ENCODE measurements around the gene ZNF674. TPM values are rescaled to one million over a fixed set of nuclear protein-coding genes. Genes with fewer than 3 reads are reported as not detected.

The ZNF674 gene
- total RNA-seq (1 to 10 TPM; 5.1 to 7.9 TPM), polyA plus RNA-seq (1 to 10 TPM; 1.5 to 2.4 TPM)
- long read RNA-seq, donor 1, partial matches to known transcripts, result 0 of 2 reads
- long read RNA-seq, donor 1, other reads (novel, unspliced or antisense), result 2 of 2 reads
- long read RNA-seq, donor 2, partial matches to known transcripts, result 0 of 1 reads
- long read RNA-seq, donor 2, other reads (novel, unspliced or antisense), result 1 of 1 reads

DNA sequence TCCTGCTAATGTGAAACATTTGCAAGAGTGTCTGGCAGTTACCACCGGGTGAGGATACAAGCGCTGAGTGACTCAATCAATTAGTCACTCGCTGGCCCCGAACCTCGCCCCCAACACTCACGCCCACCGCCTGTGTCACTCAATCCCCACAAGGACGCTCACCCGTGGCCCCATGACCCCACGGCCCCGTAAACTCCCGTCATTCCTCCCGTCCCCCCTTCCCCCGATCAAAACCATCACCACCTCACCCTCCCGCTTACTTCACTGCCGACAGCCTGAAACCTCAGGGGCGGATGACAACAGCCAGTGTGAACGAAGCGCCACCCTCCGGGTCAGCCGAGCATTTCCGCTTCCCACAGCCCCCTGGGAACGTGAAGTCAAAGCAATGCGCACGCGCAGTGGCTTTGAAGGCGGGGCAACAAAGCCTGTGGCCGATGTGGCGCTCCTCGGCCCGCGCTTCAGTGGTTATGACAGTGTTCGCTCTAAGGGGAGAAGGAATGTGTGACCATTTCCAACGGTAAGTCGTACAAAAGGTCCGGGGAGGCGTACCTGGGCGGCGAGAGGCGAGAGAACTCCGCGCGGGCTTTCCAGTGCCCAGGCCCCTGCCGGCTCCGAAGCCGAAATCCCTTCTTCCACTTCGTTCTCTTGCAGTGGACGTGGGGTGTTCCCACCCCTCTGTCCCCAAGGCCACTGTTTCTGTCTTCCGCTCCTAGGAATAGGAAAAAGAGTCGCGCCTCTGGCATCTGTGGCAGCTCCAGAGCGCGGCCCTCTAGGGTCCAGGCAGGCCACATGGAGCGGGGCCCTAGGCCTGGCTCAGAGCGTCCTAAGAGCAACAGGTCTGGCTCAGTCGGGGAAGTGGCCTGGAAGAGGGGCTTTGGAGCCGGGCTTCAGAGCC, at the start of gene ZNF674:
ZNF674 (minus strand) TSS at position 311 of the 895 bp plus-strand sequence. CDS start 3,334 bp downstream, outside the sequence.
- no peaks in the 10 kb centered on the region for H3K9me3 ChIP-seq (ENCODE audit: control insufficient read depth, low read length)
- no peaks in the 10 kb centered on the region for H3K4me1 ChIP-seq (ENCODE audit: control insufficient read depth in 1 of 2, insufficient read depth in 2 of 2, low read length in 2 of 2)
- intact Hi-C loops (cut with DNase I), result loop anchor here in 1 of 2 donors (5.0 kb wide), 1 partner anchor 97 kb away; no protein-coding TSS in a partner anchor
- ATAC-seq (ENCODE audit: low FRiP score) (peak; percentile 94), DNase-seq (peak; percentile 95 to 97)
- H3K27me3 ChIP-seq (ENCODE audit: control insufficient read depth in 1 of 2, insufficient read depth in 2 of 2, low read length in 1 of 2), result no peaks in the 10 kb centered on the region
- peak within 1 kb of the TSS in 1 of 2 donors; percentile 50 for H3K27ac ChIP-seq (ENCODE audit: low read depth in 1 of 2, low read length in 2 of 2)
- no peaks in the 10 kb centered on the region for H3K36me3 ChIP-seq (ENCODE audit: control insufficient read depth in 1 of 2, insufficient read depth in 2 of 2, low read length in 1 of 2)
- WGBS, 2 donors, result 0 to 33% methylated on average over 57 of the region's 57 CpGs
- H3K4me3 ChIP-seq (ENCODE audit: low read length in 2 of 2), result peak within 1 kb of the TSS; percentile 59 to 82

DNA sequence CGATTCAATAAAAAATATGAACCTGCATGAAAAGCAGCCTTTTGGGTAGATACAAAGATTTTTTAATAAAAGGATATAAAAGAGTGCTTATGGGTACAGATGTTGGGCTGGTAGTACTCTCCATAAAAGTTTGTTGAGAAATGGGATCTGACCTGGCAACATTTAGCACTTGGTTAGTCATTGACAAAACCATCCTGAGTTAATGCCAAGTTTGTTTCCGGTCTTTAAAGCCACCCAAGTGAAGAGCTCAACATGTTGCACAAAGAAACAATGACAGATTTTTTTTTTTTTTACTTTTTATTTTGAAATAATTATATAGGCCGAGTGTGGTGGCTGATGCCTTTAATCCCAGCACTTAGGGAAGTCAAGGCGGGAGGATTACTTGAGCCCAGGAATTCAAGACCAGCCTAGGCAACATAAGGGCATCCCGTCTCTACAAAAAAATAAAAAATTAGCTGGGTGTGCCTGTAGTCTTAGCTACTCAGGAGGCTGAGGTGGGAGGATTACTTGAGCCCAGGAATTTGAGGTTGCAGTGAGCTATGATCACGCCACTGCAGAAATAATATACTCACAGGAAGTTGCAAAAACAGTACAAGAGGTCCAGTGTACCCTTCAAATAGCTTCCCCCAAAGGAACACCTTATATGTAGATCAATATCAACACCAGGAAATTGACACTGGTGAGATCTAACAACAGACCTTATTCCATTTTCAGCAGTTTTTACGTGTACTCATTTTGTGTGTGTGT, 44.9 kb upstream of the ZNF674 start:
- intact Hi-C loops (cut with DNase I), result no loop called here
- DNase-seq, result no peak
- no peaks in the 10 kb centered on the region for H3K4me1 ChIP-seq (ENCODE audit: control insufficient read depth in 1 of 2, insufficient read depth in 2 of 2, low read length in 2 of 2)
- WGBS, 2 donors, result 75 to 76% methylated on average over 7 of the region's 7 CpGs
- H3K9me3 ChIP-seq (ENCODE audit: control insufficient read depth, low read length), result no peaks in the 10 kb centered on the region
- no peak for ATAC-seq (ENCODE audit: low FRiP score)
- no peak overlapping the region for H3K27ac ChIP-seq (ENCODE audit: low read depth in 1 of 2, low read length in 2 of 2)
- H3K36me3 ChIP-seq (ENCODE audit: control insufficient read depth in 1 of 2, insufficient read depth in 2 of 2, low read length in 1 of 2), result no peaks in the 10 kb centered on the region
- no peak overlapping the region for H3K4me3 ChIP-seq (ENCODE audit: low read length in 2 of 2)
- H3K27me3 ChIP-seq (ENCODE audit: control insufficient read depth in 1 of 2, insufficient read depth in 2 of 2, low read length in 1 of 2), result peaks cover 0 to 3% of the 10 kb centered on the region in 2 donors

GRCh38 chrX:46588263-46588662, 43.0 kb upstream of the ZNF674 start:
- H3K27me3 ChIP-seq (ENCODE audit: control insufficient read depth in 1 of 2, insufficient read depth in 2 of 2, low read length in 1 of 2), result peaks cover 0 to 3% of the 10 kb centered on the region in 2 donors
- DNase-seq (peak in 1 of 2 donors; percentile 50), ATAC-seq (ENCODE audit: low FRiP score) (peak; percentile 67)
- no peaks in the 10 kb centered on the region for H3K36me3 ChIP-seq (ENCODE audit: control insufficient read depth in 1 of 2, insufficient read depth in 2 of 2, low read length in 1 of 2)
- no peaks in the 10 kb centered on the region for H3K4me1 ChIP-seq (ENCODE audit: control insufficient read depth in 1 of 2, insufficient read depth in 2 of 2, low read length in 2 of 2)
- 5 to 23% methylated on average over 4 of the region's 4 CpGs for WGBS, 2 donors
- H3K4me3 ChIP-seq (ENCODE audit: low read length in 2 of 2), result no peak overlapping the region
- intact Hi-C loops (cut with DNase I), result no loop called here
- peak overlapping the region in 1 of 2 donors; percentile 86 for H3K27ac ChIP-seq (ENCODE audit: low read depth in 1 of 2, low read length in 2 of 2)
- no peaks in the 10 kb centered on the region for H3K9me3 ChIP-seq (ENCODE audit: control insufficient read depth, low read length)

- ATAC-seq (ENCODE audit: low FRiP score), result peak; percentile 37
Measured at GRCh38 chrX:46587753-46588171, 42.5 kb upstream of the ZNF674 start.

DNA sequence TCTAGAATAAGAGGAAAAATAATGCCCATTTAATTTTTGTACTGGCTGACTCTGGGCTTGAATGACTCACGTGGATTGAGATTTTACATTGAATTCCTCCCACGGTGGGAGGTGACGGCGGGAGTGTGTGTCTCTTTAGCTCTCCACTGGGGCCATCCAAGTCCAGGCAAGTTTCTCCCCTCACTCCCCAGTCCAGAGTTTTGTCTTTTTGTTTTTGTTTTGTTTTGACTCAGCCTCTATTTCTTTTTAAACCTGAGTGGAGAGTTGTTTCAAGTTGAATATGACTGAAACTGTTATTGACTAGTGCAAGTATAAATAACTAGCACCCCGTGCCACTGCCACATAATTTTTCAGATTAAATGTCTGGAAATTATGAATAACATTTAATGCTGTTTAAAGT, 41.9 kb upstream of the ZNF674 start:
- WGBS, 2 donors, result 5 to 28% methylated on average over 5 of the region's 5 CpGs
- ATAC-seq (ENCODE audit: low FRiP score), result no peak

More at GRCh38 chrX:46587753-46588171, 42.5 kb upstream of the ZNF674 start:
- H3K36me3 ChIP-seq (ENCODE audit: control insufficient read depth in 1 of 2, insufficient read depth in 2 of 2, low read length in 1 of 2), result no peaks in the 10 kb centered on the region
- H3K27me3 ChIP-seq (ENCODE audit: control insufficient read depth in 1 of 2, insufficient read depth in 2 of 2, low read length in 1 of 2), result peaks cover 0 to 3% of the 10 kb centered on the region in 2 donors
- WGBS, 2 donors, result 1 to 11% methylated on average over 5 of the region's 5 CpGs
- no peaks in the 10 kb centered on the region for H3K9me3 ChIP-seq (ENCODE audit: control insufficient read depth, low read length)
- H3K27ac ChIP-seq (ENCODE audit: low read depth in 1 of 2, low read length in 2 of 2), result peak overlapping the region in 1 of 2 donors; percentile 86
- no peaks in the 10 kb centered on the region for H3K4me1 ChIP-seq (ENCODE audit: control insufficient read depth in 1 of 2, insufficient read depth in 2 of 2, low read length in 2 of 2)
- DNase-seq, result no peak
- H3K4me3 ChIP-seq (ENCODE audit: low read length in 2 of 2), result peak overlapping the region in 1 of 2 donors; percentile 26
- intact Hi-C loops (cut with DNase I), result no loop called here

GRCh38 chrX:46584736-46585135, 39.5 kb upstream of the ZNF674 start:
- Histone ChIP-seq H3K27ac (ENCODE audit: low read depth in 1 of 2, low read length in 2 of 2) (no peak overlapping the region), H3K4me1 (ENCODE audit: control insufficient read depth in 1 of 2, insufficient read depth in 2 of 2, low read length in 2 of 2) (no peaks in the 10 kb centered on the region), H3K27me3 (ENCODE audit: control insufficient read depth in 1 of 2, insufficient read depth in 2 of 2, low read length in 1 of 2) (peaks cover 0 to 3% of the 10 kb centered on the region in 2 donors), H3K36me3 (ENCODE audit: control insufficient read depth in 1 of 2, insufficient read depth in 2 of 2, low read length in 1 of 2) (no peaks in the 10 kb centered on the region), H3K9me3 (ENCODE audit: control insufficient read depth, low read length) (no peaks in the 10 kb centered on the region), H3K4me3 (ENCODE audit: low read length in 2 of 2) (no peak overlapping the region)
- WGBS, 2 donors, result 14 to 23% methylated on average over 2 of the region's 2 CpGs
- no peak for ATAC-seq (ENCODE audit: low FRiP score)
- DNase-seq, result no peak
- intact Hi-C loops (cut with DNase I), result no loop called here

More for the DNA sequence above, 41.9 kb upstream of the ZNF674 start:
- no peaks in the 10 kb centered on the region for H3K4me1 ChIP-seq (ENCODE audit: control insufficient read depth in 1 of 2, insufficient read depth in 2 of 2, low read length in 2 of 2)
- intact Hi-C loops (cut with DNase I), result no loop called here
- DNase-seq, result no peak
- H3K4me3 ChIP-seq (ENCODE audit: low read length in 2 of 2), result no peak overlapping the region
- H3K36me3 ChIP-seq (ENCODE audit: control insufficient read depth in 1 of 2, insufficient read depth in 2 of 2, low read length in 1 of 2), result no peaks in the 10 kb centered on the region
- no peaks in the 10 kb centered on the region for H3K9me3 ChIP-seq (ENCODE audit: control insufficient read depth, low read length)
- no peak overlapping the region for H3K27ac ChIP-seq (ENCODE audit: low read depth in 1 of 2, low read length in 2 of 2)
- H3K27me3 ChIP-seq (ENCODE audit: control insufficient read depth in 1 of 2, insufficient read depth in 2 of 2, low read length in 1 of 2), result peaks cover 0 to 3% of the 10 kb centered on the region in 2 donors

GRCh38 chrX:46582966-46583365, 37.7 kb upstream of the ZNF674 start:
- no peak for ATAC-seq (ENCODE audit: low FRiP score)
- 2 to 14% methylated on average over 1 of the region's 1 CpG for WGBS, 2 donors

DNA sequence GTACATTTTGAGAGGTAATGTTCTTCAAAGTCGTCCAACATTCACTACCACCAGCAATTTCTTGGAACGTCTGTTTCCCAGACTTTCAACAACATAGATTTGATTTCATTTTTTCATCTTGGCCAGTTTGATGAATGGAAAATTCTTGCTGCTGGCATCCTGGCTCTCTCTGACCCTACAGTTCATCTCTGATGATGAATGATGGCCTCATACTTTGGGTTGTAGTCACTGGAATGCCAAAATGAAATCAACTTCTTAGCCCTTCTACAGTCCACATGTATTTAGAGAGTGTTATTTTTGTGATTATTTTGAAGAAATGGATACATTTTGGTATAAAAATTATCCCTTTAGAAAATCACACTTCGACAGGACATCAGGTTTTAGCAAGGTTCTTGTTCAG, 37.1 kb upstream of the ZNF674 start:
- no peak overlapping the region for H3K4me3 ChIP-seq (ENCODE audit: low read length in 2 of 2)
- no peaks in the 10 kb centered on the region for H3K4me1 ChIP-seq (ENCODE audit: control insufficient read depth in 1 of 2, insufficient read depth in 2 of 2, low read length in 2 of 2)
- H3K36me3 ChIP-seq (ENCODE audit: control insufficient read depth in 1 of 2, insufficient read depth in 2 of 2, low read length in 1 of 2), result no peaks in the 10 kb centered on the region
- H3K27me3 ChIP-seq (ENCODE audit: control insufficient read depth in 1 of 2, insufficient read depth in 2 of 2, low read length in 1 of 2), result no peaks in the 10 kb centered on the region
- DNase-seq, result no peak
- 20 to 22% methylated on average over 3 of the region's 3 CpGs for WGBS, 2 donors
- H3K27ac ChIP-seq (ENCODE audit: low read depth in 1 of 2, low read length in 2 of 2), result peak overlapping the region in 1 of 2 donors; percentile 19
- ATAC-seq (ENCODE audit: low FRiP score), result no peak
- intact Hi-C loops (cut with DNase I), result no loop called here
- no peaks in the 10 kb centered on the region for H3K9me3 ChIP-seq (ENCODE audit: control insufficient read depth, low read length)

More at GRCh38 chrX:46582966-46583365, 37.7 kb upstream of the ZNF674 start:
- Histone ChIP-seq H3K27ac (ENCODE audit: low read depth in 1 of 2, low read length in 2 of 2) (no peak overlapping the region), H3K9me3 (ENCODE audit: control insufficient read depth, low read length) (no peaks in the 10 kb centered on the region), H3K4me1 (ENCODE audit: control insufficient read depth in 1 of 2, insufficient read depth in 2 of 2, low read length in 2 of 2) (no peaks in the 10 kb centered on the region), H3K36me3 (ENCODE audit: control insufficient read depth in 1 of 2, insufficient read depth in 2 of 2, low read length in 1 of 2) (no peaks in the 10 kb centered on the region), H3K4me3 (ENCODE audit: low read length in 2 of 2) (no peak overlapping the region), H3K27me3 (ENCODE audit: control insufficient read depth in 1 of 2, insufficient read depth in 2 of 2, low read length in 1 of 2) (no peaks in the 10 kb centered on the region)
- intact Hi-C loops (cut with DNase I), result no loop called here
- DNase-seq, result no peak

Data from aorta (tissue), 5 donors.